WTC11 (cell line): ENCODE measurements around the gene DPP10. TPM values are rescaled to one million over a fixed set of nuclear protein-coding genes. Genes with fewer than 3 reads are reported as not detected.

Experiments
- ATAC-seq: fragments of 200-7000 bp; cut with Tn5 transposase; 2 replicates; pipeline ENCODE4 v1.10.0; 2021; ENCODE audit warnings: mild to moderate bottlenecking, moderate library complexity
- CTCF ChIA-PET: fragments of 300-600 bp; sonication (Branson Sonifier 250); formaldehyde crosslinking; loops from one replicate; lab custom pipeline; 2021; ENCODE audit warnings: antibody characterized with exemption; lab: Charles Lee
- POLR2A ChIA-PET: fragments of 350-600 bp; sonication (Branson Sonifier 250); formaldehyde crosslinking; loops from one replicate; lab custom pipeline; 2021; ENCODE audit warnings: antibody characterized with exemption; lab: Charles Lee
- DNase-seq: peaks from one replicate; pipeline ENCODE4 v3.0.0; 2021; ENCODE audit warnings: low spot score
- H3K27ac Mint-ChIP-seq: 2 replicates; pipeline ENCODE4 v1.8.0; 2021; ENCODE audit warnings: mixed read lengths
- H3K27me3 Mint-ChIP-seq: 2 replicates; pipeline ENCODE4 v1.8.0; 2021; ENCODE audit warnings: low read depth, mild to moderate bottlenecking, moderate library complexity, mixed read lengths
- H3K36me3 Mint-ChIP-seq: 2 replicates; pipeline ENCODE4 v1.8.0; 2021; ENCODE audit warnings: mixed read lengths
- H3K4me1 Mint-ChIP-seq: 2 replicates; pipeline ENCODE4 v1.8.0; 2022; ENCODE audit warnings: mixed read lengths
- H3K4me3 Mint-ChIP-seq: 2 replicates; pipeline ENCODE4 v1.8.0; 2021; ENCODE audit warnings: mild to moderate bottlenecking, moderate library complexity, mixed read lengths
- H3K9me3 Mint-ChIP-seq: 2 replicates; pipeline ENCODE4 v1.8.0; 2021; ENCODE audit warnings: mixed read lengths
- ATF3 ChIP-seq: sonication (generic); formaldehyde crosslinking; conservative IDR thresholded peaks from 2 replicates; pipeline ENCODE4 v1.8.1; 2022; ENCODE audit warnings: mild to moderate bottlenecking, missing genetic modification reagents
- ATF6 ChIP-seq: sonication (generic); formaldehyde crosslinking; IDR thresholded peaks from 2 replicates; pipeline ENCODE4 v1.8.1; 2023; ENCODE audit warnings: mild to moderate bottlenecking, missing genetic modification reagents
- E2F5 ChIP-seq: sonication (generic); formaldehyde crosslinking; IDR thresholded peaks from 2 replicates; pipeline ENCODE4 v1.8.1; 2022; ENCODE audit warnings: mild to moderate bottlenecking, moderate library complexity, missing genetic modification reagents
- ERG ChIP-seq: fragments of 250-450 bp; sonication (Bioruptor Pico); IDR thresholded peaks from 2 replicates; pipeline ENCODE4 v1.8.0; 2021; ENCODE audit warnings: mild to moderate bottlenecking
- FOXP4 ChIP-seq: sonication (generic); formaldehyde crosslinking; IDR thresholded peaks from 2 replicates; pipeline ENCODE4 v1.8.0; 2022; ENCODE audit warnings: mild to moderate bottlenecking, missing genetic modification reagents
- GABPB1 ChIP-seq: sonication (generic); formaldehyde crosslinking; IDR thresholded peaks from 2 replicates; pipeline ENCODE4 v1.8.1; 2023; ENCODE audit warnings: mild to moderate bottlenecking, missing genetic modification reagents
- GRHL2 ChIP-seq: fragments of 250-450 bp; sonication (Bioruptor Pico); IDR thresholded peaks from 2 replicates; pipeline ENCODE4 v1.8.0; 2022; ENCODE audit warnings: mild to moderate bottlenecking, moderate library complexity; ENCODE audit not compliant: insufficient replicate concordance, severe bottlenecking
- GTF2I ChIP-seq: fragments of 250-450 bp; sonication (Bioruptor Pico); conservative IDR thresholded peaks from 2 replicates; pipeline ENCODE4 v1.4.0; 2021; ENCODE audit warnings: mild to moderate bottlenecking
- MYBL2 ChIP-seq: sonication (generic); formaldehyde crosslinking; IDR thresholded peaks from 2 replicates; pipeline ENCODE4 v1.8.1; 2023; ENCODE audit warnings: mild to moderate bottlenecking, moderate library complexity, missing genetic modification reagents
- PRRX2 ChIP-seq: fragments of 250-450 bp; sonication (Bioruptor Pico); IDR thresholded peaks from 2 replicates; pipeline ENCODE4 v1.8.0; 2021; ENCODE audit warnings: mild to moderate bottlenecking
- SMAD4 ChIP-seq: sonication (generic); formaldehyde crosslinking; IDR thresholded peaks from 2 replicates; pipeline ENCODE4 v1.8.0; 2022; ENCODE audit warnings: mild to moderate bottlenecking, missing genetic modification reagents
- TCF7 ChIP-seq: sonication (generic); formaldehyde crosslinking; IDR thresholded peaks from 2 replicates; pipeline ENCODE4 v1.8.0; 2022; ENCODE audit warnings: mild to moderate bottlenecking, low read depth, missing genetic modification reagents, moderate library complexity
- ZNF396 ChIP-seq: fragments of 250-450 bp; sonication (Bioruptor Pico); IDR thresholded peaks from 2 replicates; pipeline ENCODE4 v1.8.0; 2021; ENCODE audit warnings: mild to moderate bottlenecking, moderate library complexity, borderline replicate concordance
- ZNF416 ChIP-seq: fragments of 250-450 bp; sonication (Bioruptor Pico); IDR thresholded peaks from 2 replicates; pipeline ENCODE4 v1.9.0; 2021; ENCODE audit warnings: mild to moderate bottlenecking, inconsistent platforms
- ZNF423 ChIP-seq: fragments of 250-450 bp; sonication (Bioruptor Pico); IDR thresholded peaks from 2 replicates; pipeline ENCODE4 v2.1.2; 2022; ENCODE audit warnings: mild to moderate bottlenecking, moderate library complexity
- ZNF512 ChIP-seq: sonication (generic); formaldehyde crosslinking; IDR thresholded peaks from 2 replicates; pipeline ENCODE4 v1.8.1; 2022; ENCODE audit warnings: missing genetic modification reagents, borderline replicate concordance
- ZNF671 ChIP-seq: fragments of 250-450 bp; sonication (Bioruptor Pico); IDR thresholded peaks from 2 replicates; pipeline ENCODE4 v1.8.0; 2021; ENCODE audit warnings: mild to moderate bottlenecking
- total RNA-seq: library from RNA; stranded (reverse); gene quantifications from 3 replicates; pipeline ENCODE4 v1.2.3, GENCODE V29; 2021
- TF ChIP-seq, protein P1 (sequence below): sonication (generic); formaldehyde crosslinking; IDR thresholded peaks from 2 replicates; pipeline ENCODE4 v1.8.1; 2023; ENCODE audit warnings: mild to moderate bottlenecking, missing genetic modification reagents, borderline replicate concordance
- TF ChIP-seq, protein P2 (sequence below): sonication (generic); formaldehyde crosslinking; IDR thresholded peaks from 2 replicates; pipeline ENCODE4 v1.8.1; 2022; ENCODE audit warnings: low read depth, missing genetic modification reagents, borderline replicate concordance

DPP10 gene
- total RNA-seq, 1 experiment from 2014 or later = 4.0 TPM

DNA sequence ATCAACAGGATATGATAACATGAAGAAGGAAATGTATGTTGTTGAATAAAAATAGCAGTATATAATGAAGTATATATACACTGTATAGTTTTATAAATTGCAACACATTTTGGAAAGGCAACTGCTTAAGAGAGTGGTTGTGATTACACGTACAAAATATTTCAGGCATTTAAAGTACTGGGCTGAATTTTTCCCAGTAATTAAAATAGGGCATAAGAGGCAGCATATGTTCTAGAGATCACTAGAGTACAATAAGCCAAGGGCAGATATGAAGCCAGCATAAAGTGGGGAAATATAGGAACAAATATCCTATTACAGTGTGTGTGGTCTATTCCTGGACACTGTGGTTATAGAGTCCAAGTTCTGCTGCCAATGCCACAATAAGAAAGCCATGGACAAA is 14.1 kb downstream of the DPP10 start:
- H3K27ac Mint-ChIP-seq = no peak overlapping the region
- TF ChIP-seq FOXP4 (CRISPR knock-in tag) (no peak), ZNF671 (CRISPR knock-in tag) (no peak), TCF7 (CRISPR knock-in tag) (no peak), SMAD4 (CRISPR knock-in tag) (no peak), PRRX2 (CRISPR knock-in tag) (no peak), ZNF512 (CRISPR knock-in tag) (no peak), E2F5 (CRISPR knock-in tag) (no peak), ZNF423 (CRISPR knock-in tag) (no peak), ERG (CRISPR knock-in tag) (no peak), GTF2I (CRISPR knock-in tag) (no peak), ATF6 (CRISPR knock-in tag) (no peak), ZNF416 (CRISPR knock-in tag) (no peak), ATF3 (CRISPR knock-in tag) (no peak), ZNF396 (CRISPR knock-in tag) (no peak), GRHL2 (CRISPR knock-in tag) (no peak), GABPB1 (no peak), MYBL2 (CRISPR knock-in tag) (no peak)
- TF ChIP-seq, protein P1, sequence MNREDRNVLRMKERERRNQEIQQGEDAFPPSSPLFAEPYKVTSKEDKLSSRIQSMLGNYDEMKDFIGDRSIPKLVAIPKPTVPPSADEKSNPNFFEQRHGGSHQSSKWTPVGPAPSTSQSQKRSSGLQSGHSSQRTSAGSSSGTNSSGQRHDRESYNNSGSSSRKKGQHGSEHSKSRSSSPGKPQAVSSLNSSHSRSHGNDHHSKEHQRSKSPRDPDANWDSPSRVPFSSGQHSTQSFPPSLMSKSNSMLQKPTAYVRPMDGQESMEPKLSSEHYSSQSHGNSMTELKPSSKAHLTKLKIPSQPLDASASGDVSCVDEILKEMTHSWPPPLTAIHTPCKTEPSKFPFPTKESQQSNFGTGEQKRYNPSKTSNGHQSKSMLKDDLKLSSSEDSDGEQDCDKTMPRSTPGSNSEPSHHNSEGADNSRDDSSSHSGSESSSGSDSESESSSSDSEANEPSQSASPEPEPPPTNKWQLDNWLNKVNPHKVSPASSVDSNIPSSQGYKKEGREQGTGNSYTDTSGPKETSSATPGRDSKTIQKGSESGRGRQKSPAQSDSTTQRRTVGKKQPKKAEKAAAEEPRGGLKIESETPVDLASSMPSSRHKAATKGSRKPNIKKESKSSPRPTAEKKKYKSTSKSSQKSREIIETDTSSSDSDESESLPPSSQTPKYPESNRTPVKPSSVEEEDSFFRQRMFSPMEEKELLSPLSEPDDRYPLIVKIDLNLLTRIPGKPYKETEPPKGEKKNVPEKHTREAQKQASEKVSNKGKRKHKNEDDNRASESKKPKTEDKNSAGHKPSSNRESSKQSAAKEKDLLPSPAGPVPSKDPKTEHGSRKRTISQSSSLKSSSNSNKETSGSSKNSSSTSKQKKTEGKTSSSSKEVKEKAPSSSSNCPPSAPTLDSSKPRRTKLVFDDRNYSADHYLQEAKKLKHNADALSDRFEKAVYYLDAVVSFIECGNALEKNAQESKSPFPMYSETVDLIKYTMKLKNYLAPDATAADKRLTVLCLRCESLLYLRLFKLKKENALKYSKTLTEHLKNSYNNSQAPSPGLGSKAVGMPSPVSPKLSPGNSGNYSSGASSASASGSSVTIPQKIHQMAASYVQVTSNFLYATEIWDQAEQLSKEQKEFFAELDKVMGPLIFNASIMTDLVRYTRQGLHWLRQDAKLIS (CRISPR knock-in tag) = no peak
- TF ChIP-seq, protein P2, sequence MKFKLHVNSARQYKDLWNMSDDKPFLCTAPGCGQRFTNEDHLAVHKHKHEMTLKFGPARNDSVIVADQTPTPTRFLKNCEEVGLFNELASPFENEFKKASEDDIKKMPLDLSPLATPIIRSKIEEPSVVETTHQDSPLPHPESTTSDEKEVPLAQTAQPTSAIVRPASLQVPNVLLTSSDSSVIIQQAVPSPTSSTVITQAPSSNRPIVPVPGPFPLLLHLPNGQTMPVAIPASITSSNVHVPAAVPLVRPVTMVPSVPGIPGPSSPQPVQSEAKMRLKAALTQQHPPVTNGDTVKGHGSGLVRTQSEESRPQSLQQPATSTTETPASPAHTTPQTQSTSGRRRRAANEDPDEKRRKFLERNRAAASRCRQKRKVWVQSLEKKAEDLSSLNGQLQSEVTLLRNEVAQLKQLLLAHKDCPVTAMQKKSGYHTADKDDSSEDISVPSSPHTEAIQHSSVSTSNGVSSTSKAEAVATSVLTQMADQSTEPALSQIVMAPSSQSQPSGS = no peak
- H3K36me3 Mint-ChIP-seq = peaks cover 24% of the 10 kb centered on the region
- H3K27me3 Mint-ChIP-seq = no peaks in the 10 kb centered on the region
- peaks cover 52% of the 10 kb centered on the region for H3K9me3 Mint-ChIP-seq
- ChIA-PET POLR2A (no interaction called here), CTCF (no interaction called here)
- ATAC-seq (no peak), DNase-seq (no peak)
- H3K4me1 Mint-ChIP-seq = peaks cover 9% of the 10 kb centered on the region
- no peak overlapping the region for H3K4me3 Mint-ChIP-seq
